ENCODE data around the gene TTC39C.

DNA sequence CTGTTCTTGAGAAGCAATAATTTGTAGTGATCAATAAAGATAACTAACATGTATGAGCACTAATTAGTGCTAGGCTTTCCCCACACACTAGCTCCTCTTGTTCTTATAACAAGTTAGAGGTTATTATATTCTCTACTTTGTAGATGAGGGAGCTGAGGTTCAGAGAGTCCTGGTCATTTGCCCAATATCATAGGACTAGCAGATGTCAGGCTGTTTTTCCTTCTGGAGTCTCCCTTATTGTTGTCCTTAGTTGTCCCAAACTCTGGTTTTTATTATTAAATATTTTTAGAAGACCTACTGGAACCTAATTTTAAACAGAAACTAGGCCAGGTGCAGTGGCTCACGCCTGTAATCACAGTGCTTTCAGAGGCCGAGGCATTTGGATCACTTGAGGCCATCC lies 16.5 kb upstream of the TTC39C start:
- TF ChIP-seq, protein P1, sequence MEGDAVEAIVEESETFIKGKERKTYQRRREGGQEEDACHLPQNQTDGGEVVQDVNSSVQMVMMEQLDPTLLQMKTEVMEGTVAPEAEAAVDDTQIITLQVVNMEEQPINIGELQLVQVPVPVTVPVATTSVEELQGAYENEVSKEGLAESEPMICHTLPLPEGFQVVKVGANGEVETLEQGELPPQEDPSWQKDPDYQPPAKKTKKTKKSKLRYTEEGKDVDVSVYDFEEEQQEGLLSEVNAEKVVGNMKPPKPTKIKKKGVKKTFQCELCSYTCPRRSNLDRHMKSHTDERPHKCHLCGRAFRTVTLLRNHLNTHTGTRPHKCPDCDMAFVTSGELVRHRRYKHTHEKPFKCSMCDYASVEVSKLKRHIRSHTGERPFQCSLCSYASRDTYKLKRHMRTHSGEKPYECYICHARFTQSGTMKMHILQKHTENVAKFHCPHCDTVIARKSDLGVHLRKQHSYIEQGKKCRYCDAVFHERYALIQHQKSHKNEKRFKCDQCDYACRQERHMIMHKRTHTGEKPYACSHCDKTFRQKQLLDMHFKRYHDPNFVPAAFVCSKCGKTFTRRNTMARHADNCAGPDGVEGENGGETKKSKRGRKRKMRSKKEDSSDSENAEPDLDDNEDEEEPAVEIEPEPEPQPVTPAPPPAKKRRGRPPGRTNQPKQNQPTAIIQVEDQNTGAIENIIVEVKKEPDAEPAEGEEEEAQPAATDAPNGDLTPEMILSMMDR (conservative IDR thresholded peaks at IDR 0.05 in 1 of 2, IDR thresholded peaks at IDR 0.05 in 1 of 2; ENCODE audit: low read depth in 1 of 2, low read length in 2 of 2), result no peak
- TF ChIP-seq EZH2 (IDR thresholded peaks at IDR 0.05; ENCODE audit: low read length, missing control alignments), result no peak
